HG03432 (cell line): ENCODE measurements around the gene KLK2.

Source experiments
- ATAC-seq: cut with Tn5 transposase; IDR thresholded peaks from one replicate; pipeline ENCODE4 v1.9.1; 2021; ENCODE audit warnings: mild to moderate bottlenecking, moderate library complexity; ENCODE audit not compliant: unreplicated experiment

KLK2 gene

GRCh38 chr19:50921426-50922316 lies 48.4 kb downstream of the KLK2 start:
- peak; percentile 19 for ATAC-seq

- peak; percentile 67 for ATAC-seq
Observed at GRCh38 chr19:50922317-50922853, 49.1 kb downstream of the KLK2 start.

GRCh38 chr19:50924586-50924985 lies 51.3 kb downstream of the KLK2 start:
- ATAC-seq, result no peak

GRCh38 chr19:50925734-50926133 lies 52.5 kb downstream of the KLK2 start:
- no peak for ATAC-seq

GRCh38 chr19:50926144-50926543 lies 52.9 kb downstream of the KLK2 start:
- ATAC-seq, result no peak

GRCh38 chr19:50928831-50929230 lies 55.6 kb downstream of the KLK2 start:
- ATAC-seq, result no peak
